Gastroesophageal sphincter (tissue), 3 donors: Measurements from ENCODE around the gene ITPRID2.

Experiments used
- CTCF ChIP-seq, 4 experiments: fragments of 200-600 bp in 2 of 4; fragments of 450-650 bp in 2 of 4; sonication (generic) in 1 of 4; IDR thresholded peaks; one replicate each; pipeline ENCODE4 v1.5.1; 2017 to 2019; ENCODE audit warnings: antibody characterized with exemption in 4 of 4, mild to moderate bottlenecking in 2 of 4, moderate library complexity in 2 of 4
- EP300 ChIP-seq: sonication (generic); formaldehyde crosslinking; IDR thresholded peaks from one replicate; pipeline ENCODE4 v1.6.1; 2017; ENCODE audit warnings: antibody characterized with exemption, mild to moderate bottlenecking
- POLR2A ChIP-seq, 2 donors: fragments of 450-650 bp; IDR thresholded peaks; one replicate each; pipeline ENCODE4 v1.6.1; 2017; ENCODE audit warnings: antibody characterized with exemption in 2 of 2, mild to moderate bottlenecking in 2 of 2, moderate library complexity in 1 of 2
- POLR2AphosphoS5 ChIP-seq: sonication (generic); formaldehyde crosslinking; IDR thresholded peaks from one replicate; pipeline ENCODE4 v1.6.1; 2017; ENCODE audit warnings: antibody characterized with exemption

GRCh38 chr2:181957668-181958067 lies 66.1 kb downstream of the ITPRID2 start:
- TF ChIP-seq CTCF (IDR thresholded peaks at IDR 0.05) (no peak), EP300 (no peak), POLR2A (IDR thresholded peaks at IDR 0.05) (no peak), POLR2AphosphoS5 (no peak)
